ENCODE measurements around the gene DNAJC17.

- TF ChIP-seq NR2C2 (CRISPR knock-in tag; IDR thresholded peaks at IDR 0.05; ENCODE audit: borderline replicate concordance) = no peak
- TF ChIP-seq ZNF143 (CRISPR knock-in tag; IDR thresholded peaks at IDR 0.05) = no peak
- no peak for TF ChIP-seq SRF (IDR thresholded peaks at IDR 0.05; ENCODE audit: low read depth, low read length)
- TF ChIP-seq SUZ12 (IDR thresholded peaks at IDR 0.05; ENCODE audit: low read depth, low read length) = no peak
- no peak for TF ChIP-seq ZNF605 (CRISPR knock-in tag; IDR thresholded peaks at IDR 0.05)
- TF ChIP-seq ATAD3A (CRISPR knock-in tag; IDR thresholded peaks at IDR 0.05) = no peak
- no peak for TF ChIP-seq POGZ (CRISPR knock-in tag; IDR thresholded peaks at IDR 0.05)
- no peak for TF ChIP-seq PRDM15 (CRISPR knock-in tag; IDR thresholded peaks at IDR 0.05)
- TF ChIP-seq ZBTB44 (CRISPR knock-in tag; IDR thresholded peaks at IDR 0.05) = no peak
Observed at GRCh38 chr15:40755812-40756208, 51.5 kb downstream of the DNAJC17 start.

Data from HepG2 (cell line).